Psoas muscle (tissue), 8 donors: ENCODE results near the gene NUP93. TPM values are rescaled to one million over a fixed set of nuclear protein-coding genes. Genes with fewer than 3 reads are reported as not detected.
"Not testable (repeated sequence)": the region's sequence is repeated elsewhere in the genome, so short reads cannot be mapped to it uniquely, and the experiment has no call there.

Source experiments
- ATAC-seq, 4 donors: fragments of 200-7000 bp; cut with Tn5 transposase; one replicate each; pipeline ENCODE4 v1.9.1; 2020; ENCODE audit warnings: moderate library complexity in 3 of 4, mild to moderate bottlenecking in 2 of 4
- DNase-seq, 2 donors: peaks; one replicate each; pipeline ENCODE4 v3.0.0-alpha.2; 2020
- H3K27ac ChIP-seq: fragments of 200-600 bp; one replicate; pipeline ENCODE4 v1.8.0; 2022
- H3K27me3 ChIP-seq, 3 donors: fragments of 200-600 bp in 1 of 3; one replicate each; pipeline versions ENCODE4 v1.6.1 to v1.8.0; 2013 to 2022; ENCODE audit warnings: low read length in 2 of 3, mild to moderate bottlenecking in 2 of 3, moderate library complexity in 1 of 3; ENCODE audit not compliant: insufficient read depth in 3 of 3
- H3K36me3 ChIP-seq, 2 donors: fragments of 200-600 bp in 1 of 2; one replicate each; pipeline versions ENCODE4 v1.6.1 to v1.8.0; 2013 to 2022; ENCODE audit warnings: low read depth in 1 of 2, mild to moderate bottlenecking in 1 of 2, moderate library complexity in 1 of 2; ENCODE audit not compliant: insufficient read depth in 1 of 2
- H3K4me1 ChIP-seq: fragments of 200-600 bp; one replicate; pipeline ENCODE4 v1.8.0; 2022
- H3K4me3 ChIP-seq: fragments of 200-600 bp; one replicate; pipeline ENCODE4 v1.8.0; 2022; ENCODE audit warnings: mild to moderate bottlenecking
- H3K9me3 ChIP-seq: fragments of 200-600 bp; one replicate; pipeline ENCODE4 v1.8.0; 2022
- WGBS, 3 donors: extraction: QIAGEN DNeasy Blood & Tissue Kit; methylation state at CpG; one replicate each; pipeline versions ENCODE4 v1.1.6 to v1.1.7; 2013; 5-methylcytosine and 5-hydroxymethylcytosine counted together
- intact Hi-C, 2 donors: fragments of 100-400 bp; cut with DNase I; formaldehyde crosslinking; loops; one replicate each; pipeline versions ENCODE4 v1.11.0 to v1.14.2; 2022
- polyA plus RNA-seq, 3 donors: library from polyadenylated mRNA; stranded (reverse); fragments of 200-250 nt; gene quantifications; one replicate each; pipeline ENCODE4 v1.2.3, GENCODE V29; 2013
- total RNA-seq, 4 donors: library from RNA; stranded (reverse); fragmentation: NEBNext Ultra II Directional in 2 of 4; extraction: Animal tissue kit (Norgen Biotek cat#: 25700) in 2 of 4; gene quantifications; one replicate each; pipeline versions ENCODE4 v1.2.1 to v1.2.4, GENCODE V29; 2021 to 2023
- TF ChIP-seq, protein P1 (sequence below): fragments of 200-600 bp; IDR thresholded peaks from one replicate; pipeline ENCODE4 v1.8.0; 2022; ENCODE audit warnings: antibody characterized with exemption
- donor health status: healthy with polysubstance abuse.
- donor health status: DM: no; HTN: no; CAD: no; lungs with moderate emphysema.
- donor health status: Bipolar disorder and iron deficiency.
- donor health status: healthy.
- donor health status: DM: yes; HTN: yes; CAD: no.
- donor health status: DM: no; HTN: no; CAD: no.
- donor health status: DM: no; HTN: no; CAD: no.
- donor health status: DM: yes; HTN: yes; CAD: no.

The NUP93 gene
- total and polyA plus RNA-seq, 7 donors, result 16.5 to 44.3 (median 25.5) TPM

DNA sequence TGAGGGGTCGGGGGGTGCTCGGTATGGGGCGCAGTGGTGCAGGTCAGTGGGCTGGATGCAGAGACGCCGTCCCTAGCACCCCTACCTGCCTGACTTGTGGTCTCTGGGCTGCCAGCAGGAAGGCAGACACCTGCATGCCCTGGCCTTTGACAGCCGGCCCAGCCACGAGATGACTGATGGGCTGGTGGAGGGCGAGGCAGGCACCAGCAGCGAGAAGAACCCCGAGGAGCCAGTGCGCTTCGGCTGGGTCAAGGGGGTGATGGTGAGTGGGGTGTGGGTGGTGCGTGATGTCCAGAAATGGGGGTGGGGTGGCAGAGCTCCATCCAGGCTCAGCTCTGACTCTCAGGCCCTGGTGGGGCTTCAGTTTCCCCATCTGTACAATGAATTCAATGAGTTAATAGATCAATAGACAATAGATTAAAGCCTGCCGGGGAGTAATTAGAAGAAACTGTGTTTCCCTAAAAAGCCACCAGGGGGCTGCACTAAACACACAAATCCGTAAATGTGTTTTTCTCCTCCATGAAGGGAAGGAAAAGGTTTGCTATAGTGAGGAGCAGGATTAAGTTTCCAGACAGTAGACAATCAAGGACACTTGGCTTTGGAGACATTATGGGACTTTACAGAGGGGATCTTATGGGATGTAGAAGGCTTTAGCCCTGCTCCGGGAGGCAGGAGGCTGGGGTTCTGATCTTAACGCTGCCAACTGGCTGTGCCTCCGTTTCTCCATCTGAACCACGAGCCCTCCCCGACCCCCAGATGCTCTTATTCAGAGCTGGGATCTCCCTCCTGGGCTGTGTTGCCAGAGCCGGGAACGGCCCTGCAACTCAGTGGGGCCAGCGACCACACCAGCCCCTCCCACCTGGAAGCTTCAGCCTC is 137.3 kb downstream of the NUP93 start:
- DNase-seq, result no peak

DNA sequence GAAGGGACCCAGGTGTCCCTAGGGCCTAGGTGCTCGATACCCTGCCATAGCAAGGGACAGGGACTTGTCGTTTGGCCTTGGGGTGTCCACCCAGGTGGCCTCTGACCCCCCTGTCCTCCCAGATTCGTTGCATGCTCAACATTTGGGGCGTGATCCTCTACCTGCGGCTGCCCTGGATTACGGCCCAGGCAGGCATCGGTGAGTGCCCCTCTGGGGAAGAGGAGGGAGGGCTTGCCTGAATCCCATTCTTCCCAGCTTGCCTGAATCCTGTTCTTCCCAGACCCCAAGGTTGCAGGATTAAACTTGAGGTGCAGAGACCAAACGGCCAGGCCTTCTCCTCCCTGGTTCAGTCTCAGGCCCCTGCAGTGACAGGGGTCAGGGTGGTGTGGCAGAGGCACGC is 138.2 kb downstream of the NUP93 start:
- H3K36me3 ChIP-seq, result no peaks in the 10 kb centered on the region
- H3K4me3 ChIP-seq, result no peak overlapping the region
- DNase-seq (no peak), ATAC-seq (no peak)
- WGBS, 3 donors, result 90 to 92% (median 91%) methylated on average over 9 of the region's 9 CpGs
- TF ChIP-seq, protein P1, sequence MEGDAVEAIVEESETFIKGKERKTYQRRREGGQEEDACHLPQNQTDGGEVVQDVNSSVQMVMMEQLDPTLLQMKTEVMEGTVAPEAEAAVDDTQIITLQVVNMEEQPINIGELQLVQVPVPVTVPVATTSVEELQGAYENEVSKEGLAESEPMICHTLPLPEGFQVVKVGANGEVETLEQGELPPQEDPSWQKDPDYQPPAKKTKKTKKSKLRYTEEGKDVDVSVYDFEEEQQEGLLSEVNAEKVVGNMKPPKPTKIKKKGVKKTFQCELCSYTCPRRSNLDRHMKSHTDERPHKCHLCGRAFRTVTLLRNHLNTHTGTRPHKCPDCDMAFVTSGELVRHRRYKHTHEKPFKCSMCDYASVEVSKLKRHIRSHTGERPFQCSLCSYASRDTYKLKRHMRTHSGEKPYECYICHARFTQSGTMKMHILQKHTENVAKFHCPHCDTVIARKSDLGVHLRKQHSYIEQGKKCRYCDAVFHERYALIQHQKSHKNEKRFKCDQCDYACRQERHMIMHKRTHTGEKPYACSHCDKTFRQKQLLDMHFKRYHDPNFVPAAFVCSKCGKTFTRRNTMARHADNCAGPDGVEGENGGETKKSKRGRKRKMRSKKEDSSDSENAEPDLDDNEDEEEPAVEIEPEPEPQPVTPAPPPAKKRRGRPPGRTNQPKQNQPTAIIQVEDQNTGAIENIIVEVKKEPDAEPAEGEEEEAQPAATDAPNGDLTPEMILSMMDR, result no peak
- H3K4me1 ChIP-seq, result peaks cover 6% of the 10 kb centered on the region
- no peaks in the 10 kb centered on the region for H3K9me3 ChIP-seq
- intact Hi-C loops, result loop anchor here in 1 of 2 donors (5.0 kb wide), 1 partner anchor 179 kb away; no protein-coding TSS in a partner anchor
- H3K27me3 ChIP-seq, result no peaks in the 10 kb centered on the region
- H3K27ac ChIP-seq, result no peak overlapping the region

More for the DNA sequence above, 137.3 kb downstream of the NUP93 start:
- Histone ChIP-seq H3K4me3 (no peak overlapping the region), H3K27me3 (no peaks in the 10 kb centered on the region), H3K9me3 (no peaks in the 10 kb centered on the region), H3K27ac (no peak overlapping the region), H3K36me3 (no peaks in the 10 kb centered on the region), H3K4me1 (peaks cover 6% of the 10 kb centered on the region)
- 45 to 50% (median 49%) methylated on average over 23 of the region's 23 CpGs for WGBS, 3 donors
- intact Hi-C loops, result loop anchor here (1.0 to 5.0 kb wide), 5 partner anchors 66 to 180 kb away; no protein-coding TSS in a partner anchor
- TF ChIP-seq, protein P1, result peak; percentile 77
- peak; percentile 55 to 77 (median 59) for ATAC-seq

DNA sequence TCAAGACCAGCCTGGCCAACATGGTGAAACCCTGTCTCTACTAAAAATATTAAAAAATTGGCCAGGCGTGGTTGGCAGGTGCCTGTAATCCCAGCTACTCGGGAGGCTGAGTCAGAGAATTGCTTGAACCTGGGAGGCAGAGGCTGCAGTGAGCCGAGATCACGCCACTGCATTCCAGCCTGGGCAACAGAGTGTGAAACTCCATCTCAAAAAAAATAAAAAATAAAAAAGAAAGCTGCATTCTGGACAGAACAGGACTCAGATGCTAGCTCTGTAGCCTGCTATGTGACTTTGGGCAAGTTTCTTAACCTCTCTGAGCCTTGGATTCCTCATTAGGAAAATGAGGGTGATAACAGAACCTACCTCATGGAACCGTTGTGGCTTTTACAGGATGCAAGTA is 138.8 kb downstream of the NUP93 start:
- not testable (repeated sequence) for ATAC-seq, H3K4me3 ChIP-seq, H3K4me1 ChIP-seq, H3K27ac ChIP-seq, H3K36me3 ChIP-seq, H3K27me3 ChIP-seq, H3K9me3 ChIP-seq, DNase-seq
- intact Hi-C loops, result loop anchor here in 1 of 2 donors (5.0 kb wide), 1 partner anchor 179 kb away; no protein-coding TSS in a partner anchor
- 75 to 96% (median 80%) methylated on average over 5 of the region's 5 CpGs for WGBS, 3 donors

DNA sequence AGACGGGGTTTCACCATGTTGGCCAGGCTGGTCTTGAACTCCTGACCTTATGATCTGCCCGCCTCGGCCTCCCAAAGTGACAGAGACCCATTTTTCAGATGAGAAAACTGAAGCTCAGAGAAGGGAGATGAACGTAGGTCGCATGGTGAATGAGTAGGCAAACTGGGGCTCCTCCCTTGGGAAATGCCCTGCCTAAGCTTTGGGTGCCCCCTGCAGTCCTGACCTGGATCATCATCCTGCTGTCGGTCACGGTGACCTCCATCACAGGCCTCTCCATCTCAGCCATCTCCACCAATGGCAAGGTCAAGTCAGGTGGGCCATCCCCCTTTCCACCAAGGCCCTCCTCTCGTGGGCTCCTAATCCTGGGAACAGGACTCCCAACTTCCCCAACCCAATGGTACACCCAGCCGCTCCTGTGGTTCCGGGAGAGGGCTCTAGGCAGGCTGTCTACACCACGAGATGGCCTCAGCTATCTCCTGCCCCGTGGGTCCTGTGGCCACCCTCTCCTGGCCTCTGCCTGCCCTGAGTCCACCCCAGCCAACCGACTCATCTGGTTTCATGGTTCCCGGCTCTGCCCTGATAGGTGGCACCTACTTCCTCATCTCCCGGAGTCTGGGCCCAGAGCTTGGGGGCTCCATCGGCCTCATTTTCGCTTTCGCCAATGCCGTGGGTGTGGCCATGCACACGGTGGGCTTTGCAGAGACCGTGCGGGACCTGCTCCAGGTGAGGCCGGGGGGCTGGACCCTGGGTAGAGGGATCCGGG is 139.8 kb downstream of the NUP93 start:
- TF ChIP-seq, protein P1, result no peak
- peaks cover 6% of the 10 kb centered on the region for H3K4me1 ChIP-seq
- no peaks in the 10 kb centered on the region for H3K27me3 ChIP-seq
- no peak overlapping the region for H3K27ac ChIP-seq
- H3K9me3 ChIP-seq, result no peaks in the 10 kb centered on the region
- DNase-seq (no peak), ATAC-seq (no peak)
- no peak overlapping the region for H3K4me3 ChIP-seq
- H3K36me3 ChIP-seq, result no peaks in the 10 kb centered on the region
- 85 to 89% (median 87%) methylated on average over 24 of the region's 24 CpGs for WGBS, 3 donors
- intact Hi-C loops, result loop anchor here in 1 of 2 donors (5.0 kb wide), 1 partner anchor 178 kb away; no protein-coding TSS in a partner anchor
